SHP77 treated with DMSO at 0.1 percent for 48 hours (cell line): Measurements from ENCODE around the gene CCR8.
"Not testable (repeated sequence)": the region's sequence is repeated elsewhere in the genome, so short reads cannot be mapped to it uniquely, and the experiment has no call there.

Experiments
- DNase-seq: peaks from one replicate; lab custom pipeline; 2025; lab: John Stamatoyannopoulos, UW

CCR8 gene

GRCh38 chr3:39315420-39315819 is 14.1 kb upstream of the CCR8 start:
- DNase-seq: no peak

GRCh38 chr3:39317571-39318169 is 11.8 kb upstream of the CCR8 start:
- no peak for DNase-seq

GRCh38 chr3:39318301-39318700 is 11.2 kb upstream of the CCR8 start:
- no peak for DNase-seq

GRCh38 chr3:39319249-39319648 is 10.3 kb upstream of the CCR8 start:
- no peak for DNase-seq

GRCh38 chr3:39321574-39321983 is 7.9 kb upstream of the CCR8 start:
- not testable (repeated sequence) for DNase-seq

- DNase-seq: not testable (repeated sequence)
Measured at GRCh38 chr3:39322209-39322715, 7.2 kb upstream of the CCR8 start.

- DNase-seq: no peak
Measured at GRCh38 chr3:39322936-39323335, 6.6 kb upstream of the CCR8 start.

GRCh38 chr3:39323494-39323893 is 6.0 kb upstream of the CCR8 start:
- DNase-seq: no peak

GRCh38 chr3:39325236-39325635 is 4.3 kb upstream of the CCR8 start:
- DNase-seq: no peak

GRCh38 chr3:39327053-39327745 is 2.3 kb upstream of the CCR8 start:
- DNase-seq: no peak

GRCh38 chr3:39327746-39328349 is 1.7 kb upstream of the CCR8 start:
- no peak for DNase-seq

- DNase-seq: no peak
Measured at GRCh38 chr3:39330824-39331223, 1.3 kb downstream of the CCR8 start.

GRCh38 chr3:39332525-39332924 is 3.0 kb downstream of the CCR8 start:
- DNase-seq: no peak

GRCh38 chr3:39333607-39334006 is 4.1 kb downstream of the CCR8 start:
- no peak for DNase-seq

GRCh38 chr3:39334205-39334604 is 4.7 kb downstream of the CCR8 start:
- DNase-seq: no peak

GRCh38 chr3:39338201-39338600 is 8.7 kb downstream of the CCR8 start:
- DNase-seq: no peak

- no peak for DNase-seq
Measured at GRCh38 chr3:39339086-39339485, 9.6 kb downstream of the CCR8 start.

- DNase-seq: no peak
Measured at GRCh38 chr3:39343076-39343717, 13.7 kb downstream of the CCR8 start.

GRCh38 chr3:39343760-39344159 is 14.3 kb downstream of the CCR8 start:
- DNase-seq: no peak

GRCh38 chr3:39344746-39345344 is 15.3 kb downstream of the CCR8 start:
- no peak for DNase-seq

- no peak for DNase-seq
Measured at GRCh38 chr3:39346785-39347585, 17.5 kb downstream of the CCR8 start.

GRCh38 chr3:39347586-39347876 is 18.0 kb downstream of the CCR8 start:
- no peak for DNase-seq
